Choroid plexus epithelial cell (primary cell): Measurements from ENCODE around the gene BMPER.

Source experiments
- DNase-seq: peaks from one replicate; pipeline ENCODE4 v3.0.0-alpha.2; 2010; ENCODE audit warnings: low read depth
- H3K4me3 ChIP-seq: 2 replicates; pipeline ENCODE4 v1.5.1; 2011; ENCODE audit warnings: low read depth, mild to moderate bottlenecking, control low read depth, low read length, moderate library complexity
- CTCF ChIP-seq: conservative IDR thresholded peaks from 2 replicates; pipeline ENCODE4 v1.5.1; 2011; ENCODE audit warnings: low read depth, mild to moderate bottlenecking, control low read depth, inconsistent platforms, low read length, moderate library complexity

BMPER gene

GRCh38 chr7:34175837-34176236 lies 270.5 kb downstream of the BMPER start:
- no peak for TF ChIP-seq CTCF
- no peak overlapping the region for H3K4me3 ChIP-seq

GRCh38 chr7:34177476-34177875 lies 272.1 kb downstream of the BMPER start:
- no peak for TF ChIP-seq CTCF
- no peak for DNase-seq
- no peak overlapping the region for H3K4me3 ChIP-seq

More at GRCh38 chr7:34175837-34176236, 270.5 kb downstream of the BMPER start:
- no peak for DNase-seq

- H3K4me3 ChIP-seq = no peak overlapping the region
- no peak for TF ChIP-seq CTCF
- no peak for DNase-seq
Measured at GRCh38 chr7:34181271-34181958, 276.1 kb downstream of the BMPER start.

- peak; percentile 48 for TF ChIP-seq CTCF
- peak; percentile 51 for DNase-seq
- no peak overlapping the region for H3K4me3 ChIP-seq
Measured at GRCh38 chr7:34184466-34184865, 279.1 kb downstream of the BMPER start.

- no peak overlapping the region for H3K4me3 ChIP-seq
- DNase-seq = no peak
- TF ChIP-seq CTCF = no peak
Measured at GRCh38 chr7:34187798-34188307, 282.5 kb downstream of the BMPER start.

- H3K4me3 ChIP-seq = no peak overlapping the region
- no peak for TF ChIP-seq CTCF
- no peak for DNase-seq
Measured at GRCh38 chr7:34189031-34189430, 283.7 kb downstream of the BMPER start.

- TF ChIP-seq CTCF = no peak
- H3K4me3 ChIP-seq = no peak overlapping the region
- DNase-seq = no peak
Measured at GRCh38 chr7:34190299-34190698, 285.0 kb downstream of the BMPER start.
